ENCODE results near the gene COL12A1.

GRCh38 chr6:75113446-75113845 lies 92.4 kb downstream of the COL12A1 start:
- TF ChIP-seq ZNF274 (IDR thresholded peaks at IDR 0.05; ENCODE audit: low read depth, low read length) (no peak), YY1 (IDR thresholded peaks at IDR 0.05; ENCODE audit: insufficient read depth, insufficient read length) (no peak), SUZ12 (IDR thresholded peaks at IDR 0.05; ENCODE audit: extremely low read depth, insufficient read depth, insufficient read length) (no peak)
